Activated CD4-positive, CD25-positive, alpha-beta regulatory T cell treated with anti-CD3 and anti-CD28 coated beads, Interleukin-2, amount 50 U/mL, for 16 hours (primary cell): ENCODE results near the gene PLSCR4.

Source experiments
- DNase-seq: peaks from one replicate; pipeline ENCODE4 v3.0.0-alpha.2; 2020; ENCODE audit warnings: low read depth, low spot score

PLSCR4 gene

DNA sequence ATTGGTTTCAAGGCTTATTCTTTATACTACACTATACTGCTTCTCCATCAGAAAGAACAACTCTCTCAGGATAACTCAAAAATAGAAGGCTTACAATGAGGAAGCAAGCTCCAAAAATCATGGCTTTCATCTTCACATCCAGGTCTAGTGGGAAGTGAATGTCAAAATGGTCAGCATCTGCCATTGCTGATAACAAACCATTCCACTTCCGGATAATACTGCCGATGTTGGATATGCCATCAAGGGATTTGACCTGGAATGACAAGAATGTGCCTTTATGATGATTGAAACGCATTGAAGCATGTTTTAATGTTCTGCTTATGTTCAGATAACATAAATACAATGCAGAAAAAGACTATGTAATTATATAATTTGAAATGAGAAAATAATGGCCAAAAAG is 55.9 kb downstream of the PLSCR4 start:
- no peak for DNase-seq

DNA sequence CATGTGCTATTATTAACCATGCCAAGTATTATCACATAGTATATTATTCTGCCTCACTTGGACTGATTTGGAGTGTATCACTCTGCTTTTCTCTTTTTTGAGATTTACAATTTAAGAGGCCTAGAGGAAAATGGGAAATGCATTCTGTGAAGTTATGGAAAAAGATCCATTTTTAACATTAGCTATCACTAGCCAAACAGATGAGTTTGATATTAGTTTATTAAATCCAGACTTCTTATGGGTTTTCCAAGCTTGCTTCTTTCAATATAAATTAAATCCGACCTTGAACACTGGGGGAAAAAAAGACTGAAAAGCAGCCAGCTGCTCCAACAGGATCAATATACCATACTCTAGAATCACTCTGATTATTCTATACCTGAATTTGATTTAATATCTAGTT is 59.9 kb downstream of the PLSCR4 start:
- DNase-seq = no peak

DNA sequence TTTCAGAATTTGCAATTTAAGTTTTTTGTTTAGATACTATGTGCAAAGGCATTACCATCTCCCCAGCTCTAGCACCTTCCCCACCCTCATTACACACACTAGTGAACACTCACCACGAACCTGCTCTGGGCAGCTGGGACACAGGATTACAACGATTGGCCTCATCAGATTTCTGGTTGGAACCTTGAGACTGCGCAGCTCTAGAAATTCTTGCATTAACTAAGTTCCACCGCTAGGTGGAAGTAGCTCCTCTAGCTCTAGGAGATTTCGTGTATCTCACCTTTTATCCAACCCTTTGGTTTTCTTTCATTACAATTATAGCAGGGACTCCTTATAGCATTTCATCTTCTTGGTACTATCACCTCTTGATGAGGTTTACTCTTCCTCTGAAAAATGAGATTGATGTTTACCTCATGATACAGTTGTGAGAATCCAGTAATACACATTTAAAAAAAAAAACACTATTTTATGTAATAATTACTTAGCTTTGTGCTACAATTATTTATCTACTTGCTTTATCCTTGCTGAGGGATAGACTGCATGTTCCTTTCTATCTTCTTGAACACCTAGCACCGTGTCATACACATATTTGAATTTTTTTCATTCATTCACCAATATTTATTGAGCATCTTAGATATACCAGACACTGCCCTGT is 61.3 kb downstream of the PLSCR4 start:
- DNase-seq = no peak

- DNase-seq = no peak
Observed at GRCh38 chr3:146187334-146187950, 63.5 kb downstream of the PLSCR4 start.

GRCh38 chr3:146184241-146185015 is 66.5 kb downstream of the PLSCR4 start:
- no peak for DNase-seq

GRCh38 chr3:146181216-146181615 is 69.7 kb downstream of the PLSCR4 start:
- no peak for DNase-seq

DNA sequence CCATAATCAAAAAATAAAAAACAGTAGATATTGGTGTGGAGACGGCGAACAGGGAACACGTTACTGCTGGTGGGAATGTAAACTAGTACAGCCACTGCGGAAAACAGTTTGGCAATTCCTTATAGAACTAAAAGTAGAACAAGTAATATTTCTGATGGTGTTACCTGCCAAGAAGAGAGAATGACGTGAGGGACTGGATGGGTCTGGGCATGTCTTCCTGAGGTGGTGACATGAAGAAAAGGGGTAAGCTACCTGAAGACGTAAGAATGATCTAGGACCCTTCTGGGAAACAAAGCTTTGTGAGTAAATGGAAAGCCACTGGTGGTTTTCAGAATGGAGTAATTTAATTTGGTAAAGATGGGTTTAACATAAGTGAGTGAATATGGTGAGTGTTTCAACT is 70.5 kb downstream of the PLSCR4 start:
- DNase-seq = no peak

DNA sequence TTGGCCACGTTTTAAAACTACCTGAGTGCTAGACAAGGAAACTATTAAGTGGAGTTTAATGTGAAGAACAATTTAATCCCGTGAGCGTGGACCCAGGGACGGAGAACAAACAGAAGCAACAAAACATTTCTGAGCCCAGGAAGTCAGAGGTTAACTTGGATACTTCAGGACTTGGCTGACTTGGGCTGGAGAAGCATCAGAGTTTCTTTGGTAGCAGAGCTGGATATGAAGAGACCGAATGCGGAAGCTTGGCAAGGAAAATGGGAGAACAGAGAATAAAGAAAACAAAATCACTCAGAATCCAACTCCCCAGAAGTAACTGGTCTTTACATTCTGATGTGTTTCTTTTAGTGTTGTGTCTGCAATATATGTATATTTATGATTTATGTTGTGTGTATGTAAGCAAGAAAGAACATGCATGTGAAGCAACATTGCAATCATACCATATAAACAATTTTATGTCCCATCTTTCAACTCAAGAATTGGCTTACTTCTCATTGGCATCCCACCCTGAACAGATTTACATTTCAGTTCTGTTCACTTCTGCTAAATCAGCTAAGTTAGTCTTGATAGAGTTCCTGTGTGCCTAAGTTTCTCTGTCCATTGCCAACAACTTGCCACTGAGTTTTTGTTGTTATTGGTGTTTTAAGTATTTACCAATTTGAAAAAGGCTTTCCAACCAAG is 72.8 kb downstream of the PLSCR4 start:
- no peak for DNase-seq

DNA sequence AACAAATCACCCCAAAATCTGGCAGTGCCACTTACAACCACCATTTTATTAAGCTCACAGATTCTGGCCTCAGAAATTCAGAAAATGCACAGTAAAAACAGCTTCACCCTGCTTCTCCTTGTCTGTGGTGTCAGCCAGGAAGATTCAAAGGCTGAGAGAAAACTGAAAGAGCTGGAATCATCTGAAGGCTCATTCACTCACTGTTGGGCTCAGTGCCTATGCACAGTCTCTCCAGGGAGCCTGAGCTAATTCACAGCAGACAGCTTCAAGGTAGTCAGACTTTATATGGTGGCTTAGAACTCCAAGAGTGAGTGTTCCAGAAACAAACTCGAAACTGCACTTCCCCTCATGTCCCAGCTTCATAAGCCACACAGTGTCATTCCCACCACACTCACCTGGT is 73.4 kb downstream of the PLSCR4 start:
- DNase-seq = no peak

DNA sequence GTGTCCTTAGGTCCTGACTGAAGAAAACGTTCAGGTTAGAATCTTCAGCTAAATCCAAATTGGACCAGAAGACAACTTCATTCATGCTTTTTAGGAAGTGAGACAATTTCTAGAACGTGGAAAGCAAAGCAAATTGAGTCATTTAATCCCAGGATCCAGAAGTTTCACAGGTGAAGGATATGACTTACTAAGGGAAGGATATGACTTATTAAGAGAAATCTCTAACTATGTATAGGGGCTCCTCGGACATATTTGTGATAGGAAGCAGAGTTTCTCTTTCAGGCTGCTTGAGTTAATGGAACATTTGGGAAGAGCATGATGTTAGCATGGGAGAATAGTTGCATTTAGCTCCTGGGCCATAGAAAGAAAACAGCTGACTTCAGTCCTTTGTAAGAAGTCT is 73.8 kb downstream of the PLSCR4 start:
- no peak for DNase-seq

GRCh38 chr3:146172586-146172985 is 78.3 kb downstream of the PLSCR4 start:
- no peak for DNase-seq

DNA sequence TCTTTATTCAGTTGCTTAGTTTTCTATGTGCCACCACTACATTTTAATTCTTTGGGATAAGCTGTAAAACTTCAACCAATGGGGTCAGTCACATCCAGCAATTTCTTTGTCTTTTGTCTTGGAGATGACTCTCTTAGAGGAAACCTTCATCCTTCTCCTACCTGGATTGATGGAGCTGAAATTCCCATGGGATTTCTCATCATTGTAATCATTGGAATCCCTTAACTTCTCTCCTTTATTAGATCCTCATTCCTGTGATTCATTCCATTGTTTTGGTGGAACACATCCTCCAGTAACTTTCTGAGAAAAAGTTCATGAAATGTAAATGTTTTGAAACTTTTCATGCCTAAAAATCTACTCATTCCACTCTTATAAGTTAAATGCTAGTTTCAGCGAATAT is 80.3 kb downstream of the PLSCR4 start:
- DNase-seq = no peak

DNA sequence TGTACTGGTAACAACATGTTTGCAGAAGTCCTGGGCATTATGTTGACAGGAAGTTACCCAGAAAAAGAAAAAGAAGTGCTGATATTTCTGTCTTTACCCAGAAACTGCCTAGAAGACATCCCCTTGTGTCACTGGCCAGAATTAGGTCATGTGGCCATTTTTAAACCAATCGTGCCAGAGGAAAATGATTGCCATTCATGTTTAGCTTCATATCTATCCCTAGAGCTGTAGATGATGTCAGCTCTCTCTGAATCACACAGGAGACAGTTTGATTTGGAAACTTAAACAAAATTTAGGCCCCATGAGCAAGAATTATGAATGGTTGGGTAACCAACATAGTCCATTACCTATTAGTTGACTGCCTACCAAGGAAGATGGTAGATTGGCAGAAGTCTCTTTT is 81.0 kb downstream of the PLSCR4 start:
- DNase-seq = no peak

DNA sequence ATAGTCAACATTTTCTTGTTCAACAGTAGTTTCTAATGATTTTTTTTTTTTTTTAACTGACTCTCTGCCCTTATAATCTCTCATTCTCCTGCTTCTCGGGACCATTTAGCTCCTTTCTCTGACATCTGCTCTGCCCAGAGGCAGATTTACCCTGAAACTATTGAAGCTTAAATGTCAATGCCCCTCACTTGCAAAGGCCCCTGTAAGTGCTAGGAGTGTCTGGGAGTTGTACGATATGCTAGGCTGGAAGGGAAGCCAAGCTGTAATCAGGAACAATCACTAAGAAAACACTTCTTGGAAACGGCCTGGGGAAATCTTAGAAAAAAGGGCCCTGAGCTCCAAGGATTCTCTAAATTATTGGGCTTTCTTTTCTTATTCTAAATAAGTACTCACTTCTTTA is 84.1 kb downstream of the PLSCR4 start:
- no peak for DNase-seq

GRCh38 chr3:146166415-146166821 is 84.5 kb downstream of the PLSCR4 start:
- DNase-seq = no peak

- no peak for DNase-seq
Observed at GRCh38 chr3:146165877-146166276, 85.0 kb downstream of the PLSCR4 start.

DNA sequence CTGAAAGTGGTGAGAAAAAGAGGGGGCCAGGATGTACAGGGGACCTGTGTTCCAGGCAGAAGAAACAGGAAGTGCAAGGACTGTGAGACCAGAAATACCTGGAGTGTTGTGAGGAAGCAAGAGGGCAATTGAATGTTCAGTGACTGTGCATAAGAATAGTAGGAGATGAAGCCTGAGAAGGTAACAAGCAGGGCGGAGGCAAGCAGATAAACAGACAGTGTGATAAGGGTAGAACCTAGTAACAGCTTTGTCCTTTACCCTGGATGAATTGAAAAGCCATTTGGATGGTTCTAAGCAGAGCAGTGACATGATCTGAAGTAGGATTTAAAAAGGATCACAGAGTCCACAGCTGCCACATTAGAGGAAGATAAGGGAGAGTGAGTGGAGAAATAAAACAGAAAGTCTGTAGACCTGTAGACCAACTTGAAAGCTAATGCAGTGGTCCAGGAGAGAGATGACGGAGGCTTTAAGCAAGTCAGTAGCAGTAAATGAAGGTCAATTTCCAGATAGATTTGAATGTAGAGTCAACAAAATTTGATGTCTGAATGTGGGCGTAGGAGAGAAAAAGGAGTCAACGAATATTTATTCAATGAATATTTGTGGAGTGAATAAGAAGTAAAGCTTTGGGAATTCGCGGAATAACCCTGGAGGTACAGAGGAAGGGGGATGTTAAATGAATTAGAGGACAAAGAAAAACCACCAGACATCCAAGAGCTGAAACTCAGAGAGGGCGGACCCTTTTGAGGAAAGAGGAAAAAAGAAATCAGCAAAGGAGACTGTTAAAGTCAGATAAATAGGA is 85.7 kb downstream of the PLSCR4 start:
- no peak for DNase-seq

GRCh38 chr3:146164506-146164905 is 86.4 kb downstream of the PLSCR4 start:
- DNase-seq = no peak

GRCh38 chr3:146164071-146164470 is 86.8 kb downstream of the PLSCR4 start:
- no peak for DNase-seq

- DNase-seq = no peak
Observed at GRCh38 chr3:146163584-146163983, 87.3 kb downstream of the PLSCR4 start.

DNA sequence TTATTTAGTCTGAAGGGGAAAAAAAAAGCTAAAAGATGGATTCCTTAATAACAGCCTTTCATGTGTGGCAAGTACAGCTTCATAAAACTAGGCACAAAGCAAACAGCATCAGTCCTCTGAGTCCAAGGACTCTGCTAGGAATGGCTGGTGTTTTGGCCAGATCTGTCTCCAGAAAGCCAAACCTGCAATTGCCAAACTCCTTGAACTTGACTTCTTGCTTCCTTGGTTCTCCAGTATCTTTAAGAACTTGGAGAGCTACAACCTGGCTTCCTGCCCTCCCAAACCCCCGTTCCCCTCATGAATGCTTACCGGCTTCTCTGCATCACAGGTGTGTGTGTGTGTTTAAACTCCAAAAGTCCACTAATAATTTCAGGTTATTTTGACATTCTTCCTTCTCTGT is 88.3 kb downstream of the PLSCR4 start:
- DNase-seq = no peak

GRCh38 chr3:146161663-146162002 is 89.3 kb downstream of the PLSCR4 start:
- no peak for DNase-seq
